HepG2 (cell line): ENCODE results near the gene GATA5. TPM values are rescaled to one million over a fixed set of nuclear protein-coding genes. Genes with fewer than 3 reads are reported as not detected.

Experiments
- ATF1 ChIP-seq: IDR thresholded peaks from 2 replicates; pipeline ENCODE4 v1.6.1; 2016; ENCODE audit warnings: mild to moderate bottlenecking, control low read depth
- GRHL1 ChIP-seq: sonication (generic); formaldehyde crosslinking; conservative IDR thresholded peaks from 2 replicates; pipeline ENCODE4 v1.8.0; 2022; ENCODE audit warnings: missing genetic modification reagents
- HMGXB3 ChIP-seq: sonication (generic); formaldehyde crosslinking; IDR thresholded peaks from 2 replicates; pipeline ENCODE4 v1.4.0; 2020; ENCODE audit warnings: missing genetic modification reagents, borderline replicate concordance
- HOXA7 ChIP-seq: sonication (generic); formaldehyde crosslinking; IDR thresholded peaks from 2 replicates; pipeline ENCODE4 v1.8.1; 2022; ENCODE audit warnings: mild to moderate bottlenecking, missing genetic modification reagents, moderate library complexity
- KDM6A ChIP-seq: IDR thresholded peaks from 2 replicates; pipeline ENCODE4 v1.6.1; 2016; ENCODE audit warnings: low read depth
- LCORL ChIP-seq, 2 experiments: fragments of 450-650 bp in 1 of 2; sonication (generic) in 1 of 2; formaldehyde crosslinking in 1 of 2; IDR thresholded peaks; 2 replicates each; pipeline versions ENCODE4 v1.5.0 to v1.6.1; 2017 to 2020; ENCODE audit warnings: antibody characterized with exemption in 1 of 2, missing genetic modification reagents in 1 of 2
- MEF2D ChIP-seq: sonication (generic); formaldehyde crosslinking; IDR thresholded peaks from 2 replicates; pipeline ENCODE4 v1.5.1; 2020; ENCODE audit warnings: mild to moderate bottlenecking, missing genetic modification reagents
- MTF2 ChIP-seq: sonication (generic); formaldehyde crosslinking; IDR thresholded peaks from 2 replicates; pipeline ENCODE4 v1.5.0; 2020; ENCODE audit warnings: missing genetic modification reagents, borderline replicate concordance
- NBN ChIP-seq: fragments of 450-650 bp; conservative IDR thresholded peaks from 2 replicates; pipeline ENCODE4 v1.6.1; 2017
- SIN3A ChIP-seq: IDR thresholded peaks from 2 replicates; pipeline ENCODE4 v1.6.1; 2011; ENCODE audit warnings: low read depth, mild to moderate bottlenecking, control low read depth, low read length, borderline replicate concordance
- SRSF4 ChIP-seq: fragments of 200-400 bp; formaldehyde crosslinking; IDR thresholded peaks from one replicate; pipeline ENCODE4 v1.6.1; 2018; ENCODE audit warnings: mild to moderate bottlenecking, low read depth, low read length, moderate library complexity; ENCODE audit not compliant: poor library complexity, severe bottlenecking
- SSRP1 ChIP-seq: IDR thresholded peaks from 2 replicates; pipeline ENCODE4 v1.6.1; 2016; ENCODE audit warnings: control low read depth
- TFDP2 ChIP-seq: sonication (generic); formaldehyde crosslinking; IDR thresholded peaks from 2 replicates; pipeline ENCODE4 v1.4.0; 2020; ENCODE audit warnings: missing genetic modification reagents
- THRA ChIP-seq: sonication (generic); formaldehyde crosslinking; IDR thresholded peaks from 2 replicates; pipeline ENCODE4 v1.4.0; 2020; ENCODE audit warnings: missing genetic modification reagents, borderline replicate concordance
- WIZ ChIP-seq: sonication (generic); formaldehyde crosslinking; IDR thresholded peaks from 2 replicates; pipeline ENCODE4 v1.5.1; 2020; ENCODE audit warnings: mild to moderate bottlenecking, missing genetic modification reagents
- ZIK1 ChIP-seq: sonication (generic); formaldehyde crosslinking; IDR thresholded peaks from 2 replicates; pipeline ENCODE4 v1.5.0; 2020; ENCODE audit warnings: mild to moderate bottlenecking, low read depth, missing genetic modification reagents, borderline replicate concordance
- ZNF441 ChIP-seq: sonication (generic); formaldehyde crosslinking; IDR thresholded peaks from 2 replicates; pipeline ENCODE4 v1.7.0; 2021; ENCODE audit warnings: missing genetic modification reagents, borderline replicate concordance
- ZNF547 ChIP-seq: sonication (generic); formaldehyde crosslinking; IDR thresholded peaks from 2 replicates; pipeline ENCODE4 v1.5.1; 2020; ENCODE audit warnings: mild to moderate bottlenecking, missing genetic modification reagents
- ZNF816 ChIP-seq: sonication (generic); formaldehyde crosslinking; IDR thresholded peaks from 2 replicates; pipeline ENCODE4 v1.8.0; 2022; ENCODE audit warnings: missing genetic modification reagents, mild to moderate bottlenecking, borderline replicate concordance
- ZNF891 ChIP-seq: sonication (generic); formaldehyde crosslinking; IDR thresholded peaks from 2 replicates; pipeline ENCODE4 v1.5.0; 2020; ENCODE audit warnings: mild to moderate bottlenecking, missing genetic modification reagents
- ZSCAN29 ChIP-seq: sonication (generic); formaldehyde crosslinking; conservative IDR thresholded peaks from 2 replicates; pipeline ENCODE4 v1.4.0; 2020; ENCODE audit warnings: mild to moderate bottlenecking, missing genetic modification reagents
- ZSCAN30 ChIP-seq: sonication (generic); formaldehyde crosslinking; IDR thresholded peaks from 2 replicates; pipeline ENCODE4 v1.5.0; 2020; ENCODE audit warnings: mild to moderate bottlenecking, missing genetic modification reagents
- polyA plus RNA-seq, 8 experiments: library from polyadenylated mRNA; depleted of rRNA in 3 of 8; stranded (reverse) in 7 of 8; unstranded in 1 of 8; fragments of >200 nt; fragmentation: Illumina TruSeq in 4 of 8; extraction: Trizol in 4 of 8; gene quantifications; 2 replicates each; pipeline versions ENCODE4 v1.2.1 to v1.2.3, GENCODE V29; 2011 to 2016; ENCODE audit warnings: low read depth in 4 of 8, missing spikeins in 1 of 8, mixed read lengths in 1 of 8; ENCODE audit not compliant: insufficient read depth in 1 of 8
- total RNA-seq, 5 experiments: library from RNA; depleted of rRNA; stranded (reverse); fragments of >200 nt; fragmentation: Illumina TruSeq; extraction: Trizol; gene quantifications; 2 replicates each; pipeline ENCODE4 v1.2.3, GENCODE V29; 2016; ENCODE audit warnings: low read depth in 1 of 5

Gene GATA5
- total and polyA plus RNA-seq, 2 of the 13 experiments (the other 11 are each of a cell fraction or from before 2014, with no cell fraction given), result 0.12 to 0.20 TPM

GRCh38 chr20:62487561-62488354 lies 12.0 kb upstream of the GATA5 start (continued):
- TF ChIP-seq TFDP2 (CRISPR knock-in tag) (peak; percentile 44; the same call in 1 of the 2 replicates), NBN (no peak), SIN3A (no peak), MEF2D (CRISPR knock-in tag) (no peak), ZIK1 (CRISPR knock-in tag) (no peak), HMGXB3 (CRISPR knock-in tag) (no peak), SRSF4 (no peak), ZNF816 (no peak), ZNF891 (no peak), GRHL1 (CRISPR knock-in tag) (no peak), SSRP1 (CRISPR knock-in tag) (no peak), MTF2 (no peak), ZSCAN30 (CRISPR knock-in tag) (no peak), ZSCAN29 (CRISPR knock-in tag) (no peak), ZNF547 (no peak; the same call in 1 of the 2 replicates), KDM6A (no peak), HOXA7 (CRISPR knock-in tag) (no peak), LCORL (IDR thresholded peaks at IDR 0.05) (no peak), LCORL (CRISPR knock-in tag; IDR thresholded peaks at IDR 0.05) (no peak), ATF1 (no peak), WIZ (CRISPR knock-in tag) (no peak), THRA (CRISPR knock-in tag) (peak; percentile 68; the same call in 1 of the 2 replicates), ZNF441 (CRISPR knock-in tag) (no peak)
